ENCODE results near the gene KCNJ4.

Gene KCNJ4

GRCh38 chr22:38452373-38453065, 2.5 kb downstream of the KCNJ4 start:
- no peak for DNase-seq (ENCODE audit: low read depth)

DNA sequence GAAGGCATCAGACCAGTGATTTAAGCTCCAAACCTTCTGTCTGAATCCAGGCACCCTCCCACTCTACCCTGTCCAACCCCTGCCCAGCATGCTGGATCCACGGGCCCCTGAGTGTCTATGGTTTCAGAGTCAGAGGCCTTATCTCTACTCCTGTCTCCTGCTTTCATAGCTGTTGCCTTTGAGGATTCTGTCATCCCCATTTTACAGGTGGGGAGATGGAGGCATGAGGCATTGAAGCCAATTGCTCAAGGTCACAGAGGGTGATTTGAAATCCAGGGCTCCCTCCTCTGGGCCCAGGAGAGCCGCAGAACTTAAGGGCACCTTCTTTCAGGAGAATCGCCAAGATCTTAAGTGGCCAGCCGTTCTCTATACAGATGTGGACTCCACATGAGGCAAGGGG, 3.1 kb downstream of the KCNJ4 start:
- no peak for DNase-seq (ENCODE audit: low read depth)

GRCh38 chr22:38451404-38451803, 3.6 kb downstream of the KCNJ4 start:
- no peak for DNase-seq (ENCODE audit: low read depth)

- no peak for DNase-seq (ENCODE audit: low read depth)
Measured at GRCh38 chr22:38450234-38450797, 4.7 kb downstream of the KCNJ4 start.

GRCh38 chr22:38449776-38450175, 5.2 kb downstream of the KCNJ4 start:
- DNase-seq (ENCODE audit: low read depth), result no peak

GRCh38 chr22:38448945-38449745, 5.9 kb downstream of the KCNJ4 start:
- DNase-seq (ENCODE audit: low read depth), result no peak

GRCh38 chr22:38446018-38446601, 8.9 kb downstream of the KCNJ4 start:
- no peak for DNase-seq (ENCODE audit: low read depth)

- DNase-seq (ENCODE audit: low read depth), result no peak
Measured at GRCh38 chr22:38444783-38445182, 10.2 kb downstream of the KCNJ4 start.

GRCh38 chr22:38443628-38444521, 11.1 kb downstream of the KCNJ4 start:
- no peak for DNase-seq (ENCODE audit: low read depth)

DNA sequence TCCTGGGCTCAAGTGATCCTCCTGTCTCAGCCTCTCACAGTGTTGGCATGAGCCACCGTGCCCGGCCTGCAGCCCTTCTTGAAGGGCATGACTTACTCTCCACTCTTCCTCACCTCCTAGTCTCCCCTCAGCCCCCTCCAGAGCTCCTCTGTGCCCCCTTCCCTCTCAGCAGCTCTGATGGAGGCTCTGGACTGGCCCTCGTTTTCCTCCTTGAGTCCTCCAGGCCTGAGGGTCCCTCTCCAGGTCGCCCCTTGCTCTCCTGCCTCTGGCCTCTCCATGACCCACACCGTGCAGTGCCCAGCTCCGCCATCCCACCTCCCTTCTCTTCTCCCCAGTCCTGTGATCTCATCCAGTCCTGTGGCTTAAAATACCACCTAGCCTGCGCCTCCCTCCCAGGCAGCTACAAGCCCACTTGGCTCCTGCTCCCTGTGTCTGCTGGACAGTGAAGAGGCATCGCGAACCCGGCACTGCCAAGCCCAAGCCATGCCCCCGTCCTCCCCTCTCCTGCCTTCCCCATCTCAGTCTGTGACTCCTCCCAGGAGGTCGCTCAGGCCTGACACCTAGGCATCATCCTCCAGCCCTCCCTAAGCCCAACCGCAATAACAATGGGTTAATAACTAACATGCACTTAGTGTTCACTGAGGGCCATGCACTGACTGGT, 11.9 kb downstream of the KCNJ4 start:
- DNase-seq (ENCODE audit: low read depth), result no peak

GRCh38 chr22:38441620-38442287, 13.2 kb downstream of the KCNJ4 start:
- DNase-seq (ENCODE audit: low read depth), result no peak

DNA sequence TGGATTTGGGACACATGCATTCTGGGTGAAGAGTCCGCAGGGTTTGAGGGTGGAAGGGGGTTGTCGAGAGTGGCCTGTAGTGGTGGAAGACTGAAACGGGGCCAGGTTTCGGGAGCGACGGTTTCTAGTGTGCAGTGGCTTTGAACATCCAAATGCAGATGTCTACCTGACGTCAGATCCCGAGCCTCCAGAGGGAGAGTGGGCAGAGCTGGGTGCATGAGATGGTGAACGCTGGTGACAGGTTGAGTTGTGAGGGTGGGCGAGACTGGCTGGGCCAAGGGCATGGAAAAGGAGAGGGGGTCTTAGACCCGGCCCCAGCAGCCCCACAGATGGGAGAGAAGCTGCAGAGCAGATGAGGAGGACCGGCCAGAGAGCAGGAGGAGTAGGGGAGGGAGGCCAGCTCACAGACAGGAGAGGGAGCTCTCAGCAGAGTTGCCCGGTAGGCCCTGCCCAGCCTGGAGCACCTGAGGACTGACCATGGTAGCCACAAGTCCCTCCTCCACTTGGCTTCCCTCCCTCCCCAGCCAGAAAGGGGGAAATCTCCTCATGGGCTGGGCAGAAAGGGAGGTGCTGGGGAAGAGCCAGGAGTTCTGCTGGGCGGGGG, 14.2 kb downstream of the KCNJ4 start:
- no peak for DNase-seq (ENCODE audit: low read depth)

DNA sequence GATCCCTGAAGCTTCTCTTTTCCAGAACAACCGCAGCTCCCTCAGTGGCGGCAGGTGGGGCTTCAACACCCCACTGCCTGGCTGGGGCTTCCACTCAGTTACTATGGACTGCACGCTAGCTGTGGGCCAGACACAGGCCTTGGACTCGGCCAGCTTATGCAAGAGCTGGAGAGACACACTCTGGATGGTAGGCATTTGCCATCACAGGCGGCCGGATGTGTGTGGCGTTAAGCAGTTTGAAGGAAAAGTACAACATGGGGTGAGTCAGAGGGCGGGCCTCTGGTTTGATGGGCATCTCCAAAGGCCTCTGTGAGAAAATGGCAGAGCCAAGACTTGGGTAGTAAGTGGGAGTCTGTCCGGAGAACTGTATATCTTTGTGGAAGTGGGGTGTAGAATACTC, 17.6 kb downstream of the KCNJ4 start:
- no peak for DNase-seq (ENCODE audit: low read depth)

DNA sequence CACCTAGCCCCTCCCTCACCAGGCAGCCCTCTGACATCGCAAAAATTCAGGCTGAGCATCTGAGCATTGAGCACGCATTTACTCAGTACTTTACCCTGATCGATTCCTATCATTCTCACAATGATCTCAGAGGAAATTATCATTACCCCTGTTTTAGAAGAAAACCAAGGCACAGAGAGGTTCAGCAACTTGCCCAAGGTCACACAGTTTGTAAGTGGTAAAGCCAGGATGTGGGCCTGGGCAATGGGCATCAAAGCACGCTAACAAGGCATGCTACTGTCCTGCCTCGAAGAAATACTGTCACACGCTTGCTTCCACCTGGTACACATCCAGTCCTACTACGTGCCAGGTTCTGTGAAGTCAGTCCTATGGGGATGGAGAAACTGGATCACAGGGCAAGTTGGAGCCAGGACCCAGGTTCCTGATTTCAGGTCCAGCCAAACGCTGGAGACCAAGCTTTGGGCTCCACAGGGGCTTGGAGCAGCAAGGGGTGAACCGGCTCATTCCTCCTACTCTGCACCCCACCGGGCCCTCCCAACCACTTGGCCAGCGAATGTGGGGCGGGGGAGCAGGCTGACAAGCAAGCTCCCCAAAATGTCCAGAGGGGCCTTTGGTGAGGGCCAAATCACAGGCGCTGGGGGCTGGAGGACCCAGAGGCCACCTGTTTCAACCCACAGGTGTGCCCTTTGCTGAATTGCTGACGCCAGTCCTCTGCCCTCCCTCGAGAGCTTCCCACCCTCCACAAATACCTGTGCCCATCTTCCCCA, 18.2 kb downstream of the KCNJ4 start:
- no peak for DNase-seq (ENCODE audit: low read depth)

DNA sequence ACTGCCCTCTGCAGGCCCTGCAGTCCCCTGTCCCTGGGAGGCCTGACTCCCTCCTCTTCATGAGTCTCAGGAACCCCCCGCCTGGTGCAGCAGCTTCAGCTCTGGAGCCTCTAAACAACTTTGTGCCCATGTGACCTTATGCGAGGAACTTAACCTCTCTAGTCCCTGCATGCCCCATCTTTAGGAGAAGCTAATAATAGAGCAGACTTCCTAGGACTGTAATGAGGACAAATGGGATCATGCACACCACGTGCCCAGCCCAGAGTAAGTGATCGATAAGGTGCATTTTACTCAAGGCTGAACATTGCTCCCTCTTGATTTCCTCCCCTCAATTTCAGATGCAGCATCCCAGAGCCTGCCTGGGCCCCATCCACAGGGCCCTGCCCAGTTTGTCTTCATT, 19.0 kb downstream of the KCNJ4 start:
- no peak for DNase-seq (ENCODE audit: low read depth)

GRCh38 chr22:38435010-38435409, 20.0 kb downstream of the KCNJ4 start:
- no peak for DNase-seq (ENCODE audit: low read depth)

- DNase-seq (ENCODE audit: low read depth), result no peak
Measured at GRCh38 chr22:38433871-38434270, 21.1 kb downstream of the KCNJ4 start.

- no peak for DNase-seq (ENCODE audit: low read depth)
Measured at GRCh38 chr22:38432264-38432663, 22.7 kb downstream of the KCNJ4 start.

DNA sequence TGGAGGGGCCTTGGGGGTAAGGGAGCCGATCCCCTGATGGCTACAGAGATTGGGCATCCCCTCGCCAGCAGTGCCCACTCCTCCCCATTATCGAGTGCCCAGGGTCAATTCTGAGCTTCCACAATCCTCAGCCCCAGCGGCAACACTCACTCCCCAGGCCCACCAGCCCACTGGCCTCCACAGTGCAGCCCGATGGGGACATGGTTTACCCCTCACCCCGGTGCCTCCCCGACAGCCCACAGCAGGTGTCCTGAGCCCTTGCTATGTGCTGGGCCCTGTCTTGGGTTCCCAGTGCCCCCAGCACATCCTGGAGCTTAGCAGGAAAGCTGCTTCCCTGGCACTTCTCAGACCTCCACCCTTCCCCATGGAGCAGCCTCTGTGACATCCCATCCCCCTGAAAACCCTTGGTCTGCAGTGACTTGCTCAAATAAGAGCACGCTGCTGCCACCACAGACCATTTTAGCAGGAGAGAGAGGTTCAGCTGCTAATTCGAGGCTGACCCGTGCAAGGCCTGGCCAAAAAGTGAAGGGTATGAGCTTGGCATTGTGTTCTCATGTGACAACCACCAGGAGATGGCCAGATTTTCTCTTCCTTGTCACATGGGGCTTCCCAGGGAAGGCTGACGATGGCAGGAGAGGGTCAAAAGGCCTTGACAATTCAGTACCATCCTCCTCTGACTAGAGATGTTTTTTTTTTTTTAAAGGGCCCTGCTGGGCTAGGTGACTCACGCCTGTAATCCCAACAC, 23.6 kb downstream of the KCNJ4 start:
- no peak for DNase-seq (ENCODE audit: low read depth)

Measured in fibroblast of the conjunctiva (primary cell).